GM21786 (cell line): ENCODE data around the gene C1orf35.

Source experiments
- ATAC-seq: cut with Tn5 transposase; IDR thresholded peaks from one replicate; pipeline ENCODE4 v1.9.1; 2021; ENCODE audit not compliant: unreplicated experiment

C1orf35 gene

DNA sequence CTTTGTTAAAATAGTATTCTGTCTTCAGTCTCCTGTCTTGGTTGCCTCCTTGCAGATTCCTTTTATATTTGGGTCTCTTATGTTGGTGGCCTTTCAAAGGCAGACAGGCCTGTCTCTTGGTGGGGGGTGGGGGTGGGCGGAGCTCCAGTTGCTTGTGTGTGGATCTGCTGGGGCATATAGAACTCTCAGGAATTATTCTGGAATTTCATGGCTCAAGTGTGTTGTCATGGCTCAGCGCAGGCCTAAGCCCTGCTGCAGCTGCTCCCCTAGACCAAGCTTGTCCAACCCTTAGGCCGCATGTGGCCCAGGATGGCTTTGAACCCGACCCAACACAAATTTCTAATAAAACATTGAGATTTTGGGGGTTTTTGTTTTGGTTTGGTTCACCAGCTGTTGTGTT, 8.0 kb downstream of the C1orf35 start:
- ATAC-seq, result no peak

DNA sequence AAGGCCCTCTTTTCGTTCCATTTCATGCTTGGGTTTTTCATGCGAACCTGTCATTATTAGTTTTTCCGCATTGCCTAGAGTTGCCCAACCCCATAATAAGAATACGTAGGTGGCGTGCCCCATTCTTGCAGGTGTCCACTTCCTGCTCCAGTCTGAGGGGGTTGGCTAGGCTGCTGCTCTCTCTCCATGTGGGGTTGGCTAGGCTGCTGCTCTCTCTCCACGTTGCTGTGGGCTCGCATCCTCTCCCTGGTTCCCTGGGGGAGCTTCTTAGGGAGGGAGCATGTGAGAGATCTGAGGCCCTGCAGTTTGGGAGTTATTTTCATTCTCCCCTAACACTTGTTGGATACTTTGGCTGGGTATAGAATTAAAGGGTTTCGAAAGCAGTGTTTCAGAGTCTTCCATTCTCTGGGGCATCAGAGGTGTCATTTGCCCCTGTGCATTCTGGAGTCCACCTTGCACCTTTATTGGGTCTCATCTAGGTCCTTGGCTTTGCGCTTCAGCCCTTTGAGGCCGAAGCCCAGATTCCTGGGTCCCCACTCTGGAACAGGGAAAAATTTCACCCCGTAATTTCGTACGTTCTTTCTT, 8.6 kb downstream of the C1orf35 start:
- no peak for ATAC-seq

DNA sequence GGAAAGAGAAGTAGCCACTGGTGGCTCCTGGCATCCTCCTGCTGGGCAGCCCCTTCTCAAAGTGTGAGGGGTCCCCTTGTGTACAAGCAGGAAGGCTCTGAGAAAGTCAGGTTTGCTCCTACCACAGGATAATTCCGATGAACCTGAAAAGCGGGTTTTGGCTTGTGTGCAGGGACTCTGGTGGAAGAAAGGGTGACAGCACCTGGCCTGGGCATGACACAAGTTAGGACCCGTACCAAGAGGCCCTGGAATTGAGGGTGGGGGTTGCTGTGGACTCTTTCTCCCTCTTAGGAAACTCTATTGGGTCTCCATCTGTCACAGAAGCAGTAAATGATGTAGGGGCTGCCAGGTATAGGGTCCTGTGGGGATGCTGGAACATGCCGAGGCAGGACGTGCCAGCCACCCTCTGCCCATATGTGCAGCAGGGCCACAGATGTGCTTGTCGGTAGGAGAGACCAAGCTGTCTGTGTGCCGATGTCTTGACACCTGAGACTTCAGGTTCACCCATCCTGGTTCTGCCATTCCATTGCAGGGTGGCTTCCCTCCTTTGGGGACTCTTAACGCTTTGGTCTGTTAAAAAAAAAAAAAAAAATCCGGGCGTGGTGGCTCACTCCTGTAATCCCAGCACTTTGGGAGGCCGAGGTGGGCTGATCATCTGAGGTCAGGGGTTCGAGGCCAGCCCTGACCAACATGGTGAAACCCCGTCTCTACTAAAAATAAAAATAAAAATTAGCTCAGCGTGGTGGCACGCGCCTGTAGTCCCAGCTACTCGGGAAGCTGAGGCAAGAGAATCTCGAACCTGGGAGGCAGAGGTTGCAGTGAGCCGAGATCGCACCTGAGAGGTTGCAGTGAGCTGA, 9.8 kb downstream of the C1orf35 start:
- no peak for ATAC-seq

DNA sequence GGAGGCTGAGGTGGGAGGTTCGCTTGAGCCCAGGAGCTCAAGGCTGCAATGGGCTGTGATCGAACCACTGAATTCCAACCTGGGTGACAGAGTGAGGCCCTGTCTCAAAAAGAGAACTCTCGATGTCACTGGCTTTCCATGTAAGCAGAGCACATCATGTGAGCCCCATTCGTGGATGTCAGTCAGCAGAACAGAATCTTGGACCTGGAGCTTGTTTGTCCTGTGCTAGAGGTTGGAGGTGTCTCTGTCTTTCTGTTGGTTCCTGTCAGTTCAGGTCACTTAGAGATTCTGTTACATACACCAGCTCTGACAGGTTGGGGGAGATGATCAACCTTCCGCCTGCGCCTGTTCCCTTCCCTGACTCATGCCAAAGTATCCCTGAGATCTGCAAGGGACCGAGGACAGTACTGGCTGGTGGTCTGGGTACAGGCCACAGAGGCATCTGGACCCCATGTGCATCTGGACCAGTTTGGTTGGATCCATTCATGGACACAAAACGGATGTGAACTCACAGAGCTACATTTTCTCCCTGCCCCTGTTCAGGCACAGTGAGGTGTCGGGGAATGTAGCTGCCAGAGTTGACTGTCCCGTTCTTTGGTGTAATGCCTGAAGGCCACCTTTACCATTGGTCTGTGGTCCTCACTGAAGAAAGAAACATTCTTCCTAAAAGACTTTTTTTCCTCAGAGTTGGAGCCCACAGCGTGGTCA, 10.6 kb downstream of the C1orf35 start:
- no peak for ATAC-seq

DNA sequence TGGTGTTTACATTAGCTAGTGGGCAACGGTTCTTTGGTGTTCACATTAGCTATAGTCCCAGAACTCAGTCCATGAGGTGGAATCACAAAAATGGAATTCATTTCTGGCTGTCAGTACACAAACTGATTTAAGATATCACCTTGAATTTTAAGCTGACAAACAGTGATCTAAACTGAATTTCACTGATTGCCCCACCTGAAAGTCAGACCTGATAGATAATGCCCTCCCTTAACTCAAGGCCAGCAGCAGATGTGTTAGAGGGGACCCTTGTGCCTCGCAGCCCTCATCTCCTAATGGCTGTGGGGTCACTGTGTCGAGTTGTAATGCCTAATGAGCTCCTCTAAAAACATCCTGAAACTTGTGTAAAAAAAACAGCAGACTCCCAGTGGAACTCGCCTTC, 12.0 kb downstream of the C1orf35 start:
- ATAC-seq, result no peak

DNA sequence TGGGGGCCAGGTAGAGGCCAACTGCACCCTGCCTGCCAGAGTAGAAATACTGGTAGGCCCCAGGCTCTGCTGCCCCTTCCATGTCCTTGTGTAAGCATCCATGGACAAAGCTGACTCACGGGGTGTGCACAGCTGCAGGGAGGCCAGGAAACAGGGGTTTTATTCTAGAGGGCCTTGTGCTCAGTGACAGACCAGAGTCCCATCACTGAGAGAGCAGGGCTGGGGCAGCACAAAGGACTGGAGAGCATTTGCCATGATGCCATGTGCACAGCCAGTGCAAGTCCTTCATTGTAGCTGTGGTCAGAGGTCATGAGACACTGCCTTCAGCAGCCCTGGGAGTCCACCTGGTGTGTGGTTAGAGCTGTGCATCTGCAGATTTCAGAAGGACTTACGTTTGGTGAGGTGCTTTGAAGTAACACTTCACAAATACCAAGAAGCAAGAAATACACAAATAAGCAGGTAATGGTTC, 12.5 kb downstream of the C1orf35 start:
- ATAC-seq, result no peak

DNA sequence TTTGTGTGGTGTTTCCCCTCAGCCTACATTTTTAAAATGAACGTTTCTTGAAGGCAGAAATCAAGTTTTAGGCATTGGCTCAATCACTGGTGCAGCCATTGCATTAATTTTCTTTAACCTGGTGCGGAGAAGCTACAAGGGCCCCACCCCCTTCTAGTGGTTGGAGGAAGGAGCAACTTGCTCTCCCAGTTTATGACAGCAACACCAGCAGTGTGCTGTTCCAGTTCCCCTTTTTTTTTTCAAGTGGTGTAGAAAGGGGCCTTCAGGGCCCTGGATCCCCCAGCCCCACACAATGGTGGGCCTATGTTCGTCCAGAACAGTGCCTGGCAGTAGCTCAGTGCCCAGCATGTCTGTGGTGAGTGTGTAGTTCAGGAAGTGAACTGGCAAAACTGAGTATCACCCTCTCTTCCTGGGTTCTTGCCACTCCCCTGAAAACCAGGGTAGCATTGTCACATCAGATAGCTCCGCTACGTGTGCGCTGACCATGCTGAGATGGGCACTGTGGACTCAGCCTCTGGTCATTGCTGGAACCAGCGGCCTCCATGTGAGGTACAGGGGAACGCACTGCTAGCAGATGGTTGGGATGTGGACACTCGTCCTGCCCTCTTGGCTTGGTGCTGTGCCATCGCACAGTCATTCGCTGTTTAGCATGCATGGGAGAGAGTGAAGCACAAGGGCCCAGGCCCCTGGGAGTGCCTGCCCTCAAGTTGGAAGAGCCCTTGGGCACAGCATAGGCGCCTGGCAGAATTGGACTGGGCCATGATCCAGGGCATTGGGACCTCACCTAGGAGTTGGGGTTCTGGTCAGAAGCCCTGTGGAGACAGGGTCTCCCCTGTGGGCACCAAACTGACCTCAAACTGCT, 13.4 kb downstream of the C1orf35 start:
- peak; percentile 40 for ATAC-seq

DNA sequence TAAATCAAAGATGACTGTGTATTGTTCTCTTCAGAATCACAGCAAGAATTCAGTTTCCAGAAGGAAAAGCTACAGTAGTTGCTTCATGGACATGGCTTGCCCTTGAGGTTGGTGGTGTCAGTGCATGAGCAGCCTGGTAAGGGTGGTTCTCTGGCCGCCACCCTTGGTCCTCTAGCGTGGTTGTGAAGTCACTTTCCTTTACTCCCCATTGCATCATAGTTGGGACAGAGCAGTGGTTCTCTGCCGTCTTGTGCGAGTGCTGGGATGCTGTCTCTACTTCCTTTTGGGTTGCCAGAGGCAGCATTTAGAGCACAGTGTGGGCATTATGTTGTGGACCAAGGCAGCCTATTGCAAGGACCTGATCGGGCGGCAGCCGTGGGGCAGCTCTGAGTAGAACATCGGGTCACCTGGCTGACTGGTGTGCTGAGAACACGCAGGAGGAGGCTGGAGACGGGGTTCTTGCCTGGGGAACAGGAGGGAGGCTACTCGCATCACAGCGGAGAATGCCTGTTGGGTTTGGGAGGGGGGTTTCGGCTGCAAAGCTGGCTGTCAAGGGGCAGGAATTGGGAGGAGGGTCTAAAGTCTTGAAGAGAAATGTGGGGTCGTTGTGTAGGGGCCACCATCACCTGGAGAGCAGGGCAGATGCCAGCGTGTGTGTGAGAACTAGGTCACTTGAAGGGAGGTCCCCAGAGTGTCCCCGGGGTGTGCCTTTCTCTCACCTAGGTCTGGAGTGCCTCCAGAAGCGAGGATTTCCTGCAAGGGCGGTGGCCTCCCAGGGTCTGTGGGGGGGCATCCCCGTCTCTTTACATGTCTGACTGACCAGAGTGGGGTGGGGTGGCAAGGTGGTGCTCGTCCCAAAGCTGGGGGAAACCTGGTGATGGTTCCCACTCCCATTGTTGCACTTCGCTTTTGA, 14.3 kb downstream of the C1orf35 start:
- no peak for ATAC-seq

DNA sequence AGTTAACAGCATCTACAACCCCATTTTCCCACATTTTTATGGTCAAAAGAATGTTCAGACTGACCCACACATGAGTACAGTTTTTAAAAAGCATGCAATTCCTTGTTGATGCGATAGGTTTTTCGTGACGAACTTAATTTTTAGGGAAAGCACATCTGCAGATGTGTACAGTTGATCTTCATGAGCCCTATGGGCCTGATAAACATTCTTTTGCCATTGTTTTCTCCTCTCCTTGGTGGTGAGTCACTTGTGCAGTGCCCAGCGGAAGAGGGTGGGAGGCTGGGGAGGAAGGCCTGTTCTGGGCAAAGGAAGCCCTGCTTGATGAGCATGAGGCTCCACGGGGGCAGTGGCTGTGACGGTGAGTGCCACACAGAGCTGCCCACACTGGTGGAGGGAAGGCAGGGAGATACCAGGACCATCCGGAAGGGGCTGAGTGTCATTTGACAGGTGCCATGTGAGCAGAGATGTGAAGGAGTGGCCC, 15.3 kb downstream of the C1orf35 start:
- ATAC-seq, result no peak

DNA sequence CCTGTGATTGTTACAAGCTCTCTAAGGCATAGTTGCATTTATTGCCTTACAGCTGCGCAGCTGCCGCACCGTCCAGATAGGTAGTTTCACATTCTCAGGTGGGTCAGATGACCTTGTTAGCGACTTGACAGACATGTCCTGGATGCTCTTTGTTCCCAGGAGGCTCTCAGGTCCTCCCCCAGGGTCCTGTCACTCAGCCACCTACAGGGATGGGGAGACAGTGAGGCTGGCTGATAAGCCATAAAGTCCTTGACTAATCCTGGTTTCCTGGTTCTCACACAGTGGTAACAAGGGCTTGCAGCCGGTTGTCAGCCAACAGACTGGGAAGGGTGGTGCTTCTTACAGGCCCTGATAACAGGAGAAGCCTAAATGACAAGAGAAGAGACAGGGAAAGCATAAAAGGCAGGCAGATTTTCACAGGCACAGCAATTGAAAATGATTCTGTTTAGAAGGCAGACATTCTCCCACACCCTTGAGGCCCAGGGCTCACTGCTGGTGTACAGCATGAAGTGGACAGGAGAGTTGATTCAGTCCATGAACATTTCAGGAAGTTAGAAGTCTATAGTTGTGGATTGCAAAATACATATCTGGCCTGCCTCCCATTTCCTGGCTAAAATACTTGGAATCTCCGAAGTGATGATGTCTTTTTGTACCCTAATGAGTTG, 17.7 kb downstream of the C1orf35 start:
- no peak for ATAC-seq

DNA sequence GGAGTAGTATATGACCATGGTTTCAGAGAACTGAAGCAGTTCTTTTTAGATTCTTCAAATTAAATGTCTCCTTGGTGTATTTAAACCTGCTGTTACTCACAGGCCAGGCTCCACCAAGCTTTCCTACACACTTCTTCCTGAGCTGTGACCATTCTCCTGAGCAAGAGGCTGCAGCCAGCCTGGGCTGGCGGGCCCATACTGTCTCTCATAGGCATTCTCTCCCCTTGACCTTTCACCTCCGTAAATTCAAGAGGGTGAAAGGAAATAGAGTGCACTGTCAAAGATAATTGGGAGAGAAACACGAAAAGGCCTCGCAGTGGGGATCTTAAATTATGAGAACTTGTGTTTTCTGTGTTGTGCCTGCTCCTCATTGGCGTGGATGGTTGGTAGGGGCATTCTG, 18.3 kb downstream of the C1orf35 start:
- no peak for ATAC-seq

DNA sequence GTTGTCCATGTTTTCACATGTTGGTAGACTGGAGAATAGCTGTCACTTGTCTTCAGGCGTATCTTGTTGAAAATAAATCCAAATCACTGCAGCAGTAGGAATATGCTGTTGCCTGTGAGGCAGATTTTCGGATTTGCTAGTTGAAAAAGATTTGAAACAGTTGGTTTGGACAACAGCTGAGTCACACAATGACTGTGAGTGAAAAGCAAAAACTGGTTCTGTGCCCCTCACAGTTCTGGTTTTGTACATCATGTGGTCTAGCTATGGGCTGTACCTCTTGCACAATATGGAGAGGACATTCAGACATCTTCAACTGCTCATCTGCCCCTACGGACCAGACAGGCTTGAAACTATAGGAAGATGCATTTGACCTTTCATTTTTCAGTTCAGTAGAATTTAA, 18.8 kb downstream of the C1orf35 start:
- ATAC-seq, result no peak

DNA sequence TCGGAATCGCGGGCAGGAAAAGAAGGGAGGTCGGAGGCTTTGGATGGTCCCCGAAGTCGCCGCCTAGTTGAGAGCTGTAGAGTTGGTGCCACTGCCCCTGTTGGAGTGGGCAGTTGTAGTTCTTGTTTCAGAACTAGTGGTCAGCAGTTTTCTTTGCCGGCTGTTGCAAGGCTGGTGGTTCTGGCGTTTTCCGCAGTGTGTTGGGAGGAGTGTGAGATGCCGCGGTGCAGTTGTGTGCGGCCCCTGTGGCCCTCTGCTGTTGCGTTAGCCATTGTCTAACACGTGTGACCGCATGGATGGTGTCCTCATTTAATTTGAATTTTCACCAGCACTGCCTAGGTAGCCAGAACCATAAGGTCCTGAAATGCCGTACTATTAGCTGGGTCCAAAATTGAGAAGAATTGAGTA, 19.2 kb downstream of the C1orf35 start:
- ATAC-seq, result no peak

DNA sequence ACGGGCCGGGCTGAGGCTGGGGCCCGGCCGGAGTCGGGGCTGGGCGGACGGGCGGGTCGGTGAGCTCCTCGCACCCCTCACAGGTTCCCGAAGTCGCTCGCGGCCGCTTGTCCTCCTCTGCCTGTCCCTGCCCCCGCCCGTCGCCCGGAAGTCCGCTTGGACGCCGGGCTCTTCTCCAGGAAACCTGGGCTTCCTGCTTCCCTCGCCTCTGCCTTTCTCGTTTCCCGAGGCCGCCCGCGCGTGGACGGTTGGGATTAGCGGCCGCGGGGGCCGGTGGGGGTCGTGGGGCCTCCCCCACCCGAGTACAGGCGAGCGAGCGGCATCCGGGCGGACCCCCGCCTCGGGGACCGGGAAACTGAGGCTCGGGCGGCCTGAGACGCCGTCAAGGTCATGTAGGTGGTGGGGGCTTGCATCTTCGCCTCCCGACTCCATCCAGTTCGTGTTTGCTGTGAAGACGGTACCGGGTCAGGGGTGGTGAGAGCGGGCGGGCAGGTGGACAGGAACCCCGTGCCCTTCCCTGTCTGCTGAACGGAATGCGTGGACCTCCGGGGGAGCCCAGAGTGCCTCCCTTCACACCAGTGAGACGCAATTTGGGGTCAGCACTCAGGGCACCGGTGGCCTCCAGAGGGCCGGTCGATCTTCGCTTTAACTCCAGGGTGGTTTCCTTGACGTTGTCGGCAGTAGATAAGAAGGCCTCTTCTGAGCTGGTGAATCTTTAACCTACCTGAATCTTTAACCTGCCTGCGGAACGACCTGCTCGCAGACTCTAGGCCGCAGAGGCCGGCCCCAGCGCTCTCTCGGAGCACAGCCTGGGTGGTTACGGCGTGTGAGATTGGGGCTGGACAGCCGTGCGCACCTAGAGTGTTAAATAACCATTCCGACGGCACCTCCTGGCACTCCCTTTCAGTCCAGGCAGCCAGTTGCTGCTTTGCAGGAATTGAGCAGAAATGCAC, 19.9 kb downstream of the C1orf35 start:
- ATAC-seq, result peak; percentile 10

DNA sequence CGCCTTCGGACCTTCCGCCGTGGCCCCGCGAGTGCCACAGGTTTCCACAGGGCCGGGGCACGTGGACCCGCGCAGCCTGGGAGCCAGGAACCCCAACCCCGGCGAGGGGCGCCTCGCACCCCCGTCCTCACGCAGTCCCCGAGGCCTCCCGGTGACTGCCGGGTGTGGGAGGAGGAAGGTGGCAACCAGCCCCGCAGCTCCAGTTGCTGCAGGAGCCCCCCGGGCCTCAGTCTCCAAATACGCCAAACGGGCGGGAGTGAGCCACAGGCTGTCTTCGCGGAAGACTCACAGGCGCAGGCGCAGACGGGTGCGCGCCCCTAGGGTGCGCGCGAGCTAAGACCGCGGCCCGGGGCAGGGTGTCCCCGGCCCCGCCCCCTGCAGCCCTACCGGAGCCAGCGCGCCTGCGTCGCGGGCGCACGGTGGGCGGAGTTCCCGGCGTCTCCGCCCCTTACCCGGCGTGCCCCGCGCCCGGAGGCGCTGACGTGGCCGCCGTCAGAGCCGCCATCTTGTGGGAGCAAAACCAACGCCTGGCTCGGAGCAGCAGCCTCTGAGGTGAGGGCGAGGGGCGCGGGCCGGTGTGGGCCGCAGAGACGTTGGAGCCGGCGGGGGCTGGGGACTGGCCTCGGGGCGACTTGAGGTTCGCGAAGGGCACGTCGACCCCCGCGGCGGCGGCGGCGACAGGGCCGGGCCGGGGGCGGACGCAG, 20.8 kb downstream of the C1orf35 start, which contains the start of gene ARF1:
Gene ARF1 (plus strand): TSS at position 495 of the 704 bp plus-strand sequence. CDS start 14,407 bp downstream, outside the sequence.
- peak; percentile 62 for ATAC-seq

DNA sequence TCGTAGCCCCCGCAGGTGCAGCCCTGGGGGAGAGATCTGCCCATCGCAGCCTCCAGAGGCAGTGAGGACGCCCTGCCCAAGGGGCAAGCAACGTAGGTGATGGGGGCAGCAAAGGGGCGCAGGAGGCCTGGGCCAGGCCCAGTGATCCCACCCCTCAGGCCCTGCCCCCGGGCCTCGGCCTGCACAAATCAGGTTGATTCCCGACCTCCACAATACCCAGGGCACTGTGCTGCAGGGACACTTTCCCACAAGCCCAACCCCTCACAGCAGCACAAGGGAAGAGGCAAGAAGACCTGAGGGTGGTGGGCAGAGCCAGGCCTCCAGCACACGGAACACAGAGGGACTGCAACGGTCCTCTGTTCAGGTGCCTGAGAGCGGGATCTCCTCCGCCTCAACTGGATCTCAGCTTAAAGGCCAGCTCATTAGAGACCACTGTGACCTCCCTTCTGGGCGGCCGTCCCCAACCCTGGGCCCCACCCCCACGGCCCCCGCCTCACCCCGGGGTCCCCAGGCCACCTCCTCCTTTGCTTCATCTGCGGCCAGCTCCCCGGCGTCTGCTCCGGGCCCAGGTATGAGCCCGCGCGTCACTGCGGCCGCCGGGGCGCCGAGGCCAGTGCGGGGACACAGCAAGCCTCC, 21.4 kb downstream of the C1orf35 start:
- peak; percentile 23 for ATAC-seq

DNA sequence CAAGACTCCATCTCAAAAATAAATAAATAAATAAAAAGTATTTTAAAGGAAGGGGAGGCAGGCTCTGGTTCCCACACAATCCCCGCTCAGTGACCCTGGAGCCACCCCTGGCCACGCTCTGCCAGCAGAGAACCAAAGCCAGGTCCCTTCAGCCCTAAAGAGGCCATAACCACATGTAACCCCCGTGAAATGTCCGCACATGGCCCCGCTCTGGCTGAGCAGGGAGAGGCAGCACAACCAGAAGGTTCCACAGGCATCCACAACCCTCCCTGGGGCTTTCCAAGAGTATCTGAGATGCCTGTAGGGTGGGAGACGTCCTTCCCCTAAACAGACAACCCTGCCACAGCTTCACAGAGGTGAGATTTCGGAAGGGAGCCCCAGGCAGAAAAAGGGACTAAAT, 22.0 kb downstream of the C1orf35 start:
- ATAC-seq, result no peak
